ENCODE measurements around the gene SPOCK1.
A peak's percentile ranks its signal among the peaks of the same experiment; 100 is the strongest.
"Not testable (repeated sequence)": the region's sequence is repeated elsewhere in the genome, so short reads cannot be mapped to it uniquely, and the experiment has no call there.

The SPOCK1 gene

DNA sequence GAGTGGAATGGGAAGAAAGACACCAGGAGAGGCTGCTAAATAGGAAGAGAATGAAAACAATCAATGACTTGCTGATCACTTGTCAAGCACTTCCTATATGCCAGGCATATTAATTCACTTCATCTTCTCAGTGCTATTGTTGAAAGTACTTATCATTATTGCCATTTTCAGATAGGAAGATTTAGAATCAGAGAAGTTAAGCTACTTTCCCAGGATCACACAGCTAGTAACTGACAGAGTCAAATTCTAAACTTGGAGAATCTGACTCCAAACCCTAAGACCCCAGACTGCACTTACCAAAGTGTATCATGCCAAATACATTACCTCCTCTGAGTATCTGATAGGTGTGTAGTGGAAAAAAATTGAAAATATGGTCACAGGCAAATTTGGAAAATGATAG, 236.3 kb downstream of the SPOCK1 start:
- no peak for DNase-seq (ENCODE audit: low spot score)

DNA sequence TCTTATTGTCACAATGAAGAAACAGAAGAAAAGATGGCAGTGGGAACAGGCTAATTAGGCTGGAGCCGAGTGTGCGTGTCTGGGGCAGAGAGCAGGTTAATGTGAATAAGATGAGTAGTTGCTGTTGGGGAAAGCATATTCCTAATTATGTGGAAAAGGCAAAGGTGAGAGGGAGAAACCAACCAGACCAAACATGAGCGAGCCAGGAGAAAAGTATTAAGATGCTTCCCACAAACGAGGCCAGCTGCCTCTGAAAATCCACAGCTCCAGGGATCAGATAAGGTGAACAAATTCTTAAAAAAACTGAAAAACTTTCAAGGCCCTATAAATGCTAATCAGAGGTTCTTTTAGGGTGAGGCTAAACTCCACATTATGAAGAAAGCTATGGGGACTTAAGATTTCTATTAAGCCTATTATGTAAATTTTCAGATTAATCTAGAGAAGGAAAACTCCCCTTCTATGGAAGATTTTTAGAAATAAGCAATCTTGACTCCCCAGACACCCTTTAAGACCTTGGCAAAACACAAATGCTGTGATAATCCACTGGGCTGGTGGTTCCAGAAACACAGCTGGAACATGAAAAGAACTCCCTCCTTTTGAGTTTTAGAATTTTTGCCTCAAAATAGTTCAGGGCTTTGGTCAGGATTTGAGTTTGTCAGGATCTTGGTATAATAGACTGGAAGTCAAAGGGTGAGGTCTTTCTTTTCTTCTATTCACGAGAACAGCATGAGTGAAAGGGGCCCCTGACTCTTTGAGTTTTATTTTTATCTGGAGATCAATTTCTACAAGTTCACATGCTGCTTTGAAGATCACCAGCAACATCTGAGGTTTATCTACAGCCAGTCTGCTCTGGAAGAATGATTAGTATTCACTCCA, 238.1 kb downstream of the SPOCK1 start:
- DNase-seq (ENCODE audit: low spot score) = no peak

DNA sequence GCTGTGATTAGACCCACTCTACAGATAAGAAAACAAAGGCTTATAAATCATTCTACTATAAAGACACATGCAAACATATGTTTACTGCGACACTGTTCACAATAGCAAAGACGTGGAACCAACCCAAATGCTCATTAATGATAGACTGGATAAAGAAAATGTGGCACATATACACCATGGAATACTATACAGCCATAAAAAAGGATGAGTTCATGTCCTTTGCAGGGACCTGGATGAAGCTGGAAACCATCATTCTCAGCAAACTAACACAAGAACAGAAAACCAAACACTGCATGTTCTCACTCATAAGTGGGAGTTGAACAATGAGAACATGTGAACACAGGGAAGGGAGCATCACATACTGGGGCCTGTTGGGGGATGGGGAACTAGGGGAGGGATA, 240.0 kb downstream of the SPOCK1 start:
- not testable (repeated sequence) for DNase-seq (ENCODE audit: low spot score)

DNA sequence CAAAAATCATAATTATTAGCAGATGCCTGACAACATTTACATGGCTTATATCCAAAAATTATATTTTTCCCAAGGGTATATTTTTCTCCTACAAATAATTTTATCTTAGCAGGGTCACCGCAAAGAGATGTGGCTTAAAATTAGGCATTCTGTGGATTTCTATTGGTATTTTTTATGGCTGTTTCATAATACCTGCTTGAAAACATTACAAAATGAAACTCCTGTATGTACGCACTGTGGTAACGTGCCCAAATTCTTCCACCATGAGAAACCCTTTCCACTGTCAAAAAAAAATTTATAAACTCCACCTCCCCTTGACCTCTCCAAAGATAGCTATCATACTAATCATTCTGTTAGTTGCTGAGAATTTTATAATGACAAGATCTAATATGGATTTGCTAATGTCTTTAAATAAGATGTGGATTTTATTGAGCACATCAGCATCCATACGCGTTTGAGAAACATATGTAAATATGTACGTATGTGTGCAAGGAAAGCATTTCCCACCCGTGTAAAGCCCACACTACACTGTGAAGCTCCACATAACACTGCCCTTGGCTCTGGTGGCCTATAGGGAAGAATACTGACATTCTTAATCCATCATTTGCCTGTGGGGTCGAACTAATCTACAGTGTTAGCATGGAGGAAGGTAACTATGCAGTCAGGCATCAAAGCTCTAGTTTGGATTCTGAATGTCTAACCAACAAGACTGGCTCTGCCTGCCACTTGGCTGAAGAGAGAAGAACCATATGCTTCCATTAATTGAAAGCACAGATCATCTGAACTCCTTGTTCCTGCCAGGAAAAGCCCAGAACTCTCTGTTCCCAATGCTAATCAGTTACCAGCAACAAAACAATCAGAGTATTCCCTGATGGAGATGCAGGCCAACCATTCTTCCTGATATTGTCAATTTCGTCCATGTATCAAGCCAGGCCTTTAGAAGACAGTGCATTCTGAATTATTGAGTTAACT, 244.7 kb downstream of the SPOCK1 start:
- no peak for DNase-seq (ENCODE audit: low spot score)

DNA sequence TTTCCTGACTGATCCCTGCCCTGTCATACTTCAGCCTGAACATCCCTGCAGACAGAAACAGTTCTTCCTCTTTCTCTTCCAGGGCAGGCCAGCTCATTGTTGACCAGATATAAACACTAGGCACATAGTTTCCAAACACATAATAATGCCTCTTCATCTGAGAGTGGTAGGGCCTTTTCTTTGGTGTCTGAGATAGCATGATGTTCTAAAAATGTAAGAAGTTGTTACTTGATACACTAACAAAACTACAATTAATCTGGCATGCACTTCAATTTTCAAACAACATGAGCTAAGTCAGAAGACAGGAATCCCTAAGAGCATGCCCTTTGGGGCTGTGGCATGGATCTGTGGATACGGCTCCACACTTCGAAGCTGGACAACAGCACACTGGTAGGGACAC, 246.6 kb downstream of the SPOCK1 start:
- DNase-seq (ENCODE audit: low spot score) = no peak

DNA sequence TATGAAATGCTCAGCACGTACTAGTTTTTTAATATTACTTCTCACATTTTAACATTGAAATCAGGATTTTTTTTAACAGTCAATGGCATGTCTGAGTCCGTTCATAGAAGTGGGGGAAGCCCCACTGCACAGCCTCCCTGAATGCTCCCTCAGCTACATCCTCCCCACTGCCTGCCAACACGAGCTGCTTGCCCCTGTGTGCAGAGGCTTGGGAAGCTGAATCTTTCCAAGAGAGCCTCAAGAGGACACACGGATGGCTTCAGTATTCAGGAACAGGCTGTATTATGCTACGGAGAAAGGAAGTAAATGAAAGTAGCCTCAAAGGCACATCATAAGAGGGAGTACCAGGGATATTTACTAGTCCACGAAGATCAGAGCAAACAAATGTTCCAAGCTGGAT, 248.7 kb downstream of the SPOCK1 start:
- no peak for DNase-seq (ENCODE audit: low spot score)

DNA sequence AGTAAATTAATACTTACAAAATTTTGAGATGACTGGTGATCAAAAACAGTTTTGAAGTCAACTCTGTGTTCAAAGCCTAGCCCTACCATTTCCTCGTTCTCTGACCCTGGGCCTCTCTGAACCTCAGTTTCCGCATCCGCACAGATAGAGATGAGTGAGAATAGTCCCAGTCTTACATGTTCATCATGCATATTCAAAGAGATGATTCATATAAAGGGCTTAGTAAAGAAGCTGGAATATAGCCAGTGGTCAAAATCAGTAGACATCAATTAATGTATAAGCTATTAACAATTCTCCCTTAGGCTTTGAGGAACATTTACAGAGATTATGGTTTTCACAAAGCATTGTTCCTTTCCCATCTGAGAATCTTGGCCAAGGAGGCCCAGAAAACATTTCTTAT, 250.6 kb downstream of the SPOCK1 start:
- DNase-seq (ENCODE audit: low spot score) = no peak

DNA sequence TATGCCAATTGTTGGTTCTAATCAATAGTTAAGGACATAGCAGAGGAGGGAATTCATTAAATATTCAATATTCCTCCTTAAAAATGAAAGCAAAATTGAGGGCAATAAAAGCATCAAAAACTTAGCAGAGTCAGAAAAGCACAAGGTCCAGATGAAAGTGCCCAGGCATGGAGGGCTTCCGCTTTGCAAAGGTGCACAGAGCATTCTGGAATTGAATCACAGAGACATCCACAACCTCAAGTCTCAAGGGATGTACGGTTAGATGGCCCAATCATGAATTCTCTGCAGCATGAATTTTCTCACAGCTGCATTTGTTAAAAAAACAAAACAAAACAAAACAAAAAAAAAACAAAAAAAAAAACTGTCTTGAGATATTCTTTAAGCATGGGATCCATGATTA, 253.7 kb downstream of the SPOCK1 start:
- no peak for DNase-seq (ENCODE audit: low spot score)

DNA sequence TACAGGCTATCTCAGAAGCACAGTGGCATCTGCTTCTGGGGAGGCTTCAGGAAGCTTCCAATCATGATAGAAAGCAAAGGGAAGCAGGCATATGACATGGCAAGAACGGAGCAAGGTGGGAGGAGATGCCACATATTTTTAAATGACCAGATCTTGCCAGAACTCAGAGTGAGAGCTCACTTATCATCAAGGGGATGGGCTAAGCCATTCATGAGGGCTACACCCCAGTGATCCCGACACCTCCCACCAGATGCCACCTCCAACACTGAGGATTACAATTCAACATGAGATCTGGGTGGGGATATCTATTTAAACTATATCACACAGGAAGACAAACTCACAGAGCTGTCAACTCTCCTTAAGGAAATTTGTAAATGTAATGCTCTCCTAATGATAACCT, 258.8 kb downstream of the SPOCK1 start:
- no peak for DNase-seq (ENCODE audit: low spot score)

DNA sequence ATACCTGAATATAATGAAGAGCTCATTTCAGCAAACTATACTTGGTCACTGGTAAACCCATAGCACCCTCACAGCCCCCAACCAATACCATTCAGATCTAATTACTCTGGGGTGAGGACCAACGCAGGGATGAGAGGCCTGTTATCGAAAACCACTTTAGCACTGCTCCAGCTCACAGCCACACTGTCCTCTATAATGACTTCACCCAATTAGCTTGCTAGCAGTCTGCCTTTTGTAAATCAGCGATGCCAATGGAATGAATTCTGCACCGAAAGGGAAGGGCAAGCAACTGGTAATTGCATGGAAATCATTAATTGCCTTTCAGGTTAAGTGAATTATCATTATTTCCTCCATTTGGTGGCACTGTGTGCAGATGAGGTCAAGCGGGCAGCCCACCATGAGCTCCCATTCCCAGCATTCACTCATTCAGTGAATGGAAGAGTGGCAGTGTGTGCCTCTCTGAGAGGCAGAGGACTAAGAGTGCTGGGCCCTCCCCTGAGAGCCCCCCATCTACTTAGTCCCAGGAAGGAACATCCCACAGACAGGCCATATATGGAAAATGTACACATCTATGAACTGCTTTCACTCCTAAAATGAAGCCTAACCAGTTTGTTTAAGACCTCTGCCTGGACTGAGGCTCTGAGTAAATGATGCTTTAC, 262.1 kb downstream of the SPOCK1 start:
- DNase-seq (ENCODE audit: low spot score) = no peak

DNA sequence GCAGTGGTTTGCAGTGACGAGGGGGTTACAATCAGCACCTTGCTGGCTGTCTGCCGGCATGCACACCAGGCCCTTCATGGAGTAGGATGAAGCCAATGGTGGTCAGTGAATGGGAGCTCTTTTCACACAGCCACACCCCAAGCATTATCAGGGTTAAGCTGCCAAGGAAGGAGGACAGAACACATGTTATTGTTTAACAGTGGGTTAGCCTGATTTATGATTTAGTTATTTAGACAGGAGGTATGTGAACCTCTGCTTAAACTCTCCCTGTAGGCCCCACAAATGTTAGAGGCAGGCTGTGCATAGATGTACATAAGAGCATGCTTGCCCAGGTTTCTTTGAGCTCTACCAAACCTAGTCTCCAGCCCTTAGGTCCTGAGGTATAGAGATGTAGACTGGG, 262.9 kb downstream of the SPOCK1 start:
- no peak for DNase-seq (ENCODE audit: low spot score)

DNA sequence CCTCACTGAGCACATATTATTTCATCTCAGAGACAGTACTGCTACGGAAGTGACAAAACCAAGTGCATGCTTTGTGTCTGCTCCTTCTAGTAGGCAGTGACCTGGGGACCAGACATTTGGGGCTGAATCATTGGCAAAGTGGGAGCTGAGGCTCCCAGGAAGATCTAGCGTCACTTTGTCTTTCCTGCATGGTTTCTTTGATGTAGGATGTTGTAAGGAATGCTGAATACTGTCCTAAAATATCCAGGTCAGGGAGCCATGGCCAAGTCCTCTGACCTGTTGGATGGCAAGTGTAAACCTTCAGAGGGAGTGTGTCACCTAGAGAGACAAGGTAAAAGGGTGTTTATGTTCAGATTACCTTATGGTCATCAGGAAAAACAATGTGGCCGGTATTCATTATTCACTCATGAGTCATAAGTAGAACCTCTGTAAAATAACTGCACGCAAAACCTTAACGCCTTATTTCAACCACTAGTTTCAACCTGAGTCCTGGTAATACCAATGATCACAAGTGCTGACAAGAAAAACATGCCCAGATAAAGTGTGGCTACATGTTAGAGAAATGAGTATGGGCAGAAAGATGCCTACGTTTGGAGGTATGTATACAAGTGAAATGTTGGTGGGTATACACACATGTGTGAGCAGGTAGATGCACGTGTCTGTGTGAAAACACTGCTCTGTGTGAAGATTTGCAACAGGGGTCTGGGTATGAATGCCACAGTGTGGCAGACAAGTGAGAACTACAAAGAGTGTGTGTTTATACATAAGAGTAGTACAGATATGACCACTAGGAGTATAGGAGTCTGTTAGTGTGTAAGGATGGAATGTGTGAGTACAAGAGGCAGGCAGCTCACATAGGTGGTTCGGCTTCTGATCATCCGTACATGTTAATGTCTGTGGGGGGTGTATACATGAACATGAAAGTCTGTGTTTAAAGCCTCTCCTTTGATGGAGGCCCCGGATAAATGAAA, 263.9 kb downstream of the SPOCK1 start:
- no peak for DNase-seq (ENCODE audit: low spot score)

DNA sequence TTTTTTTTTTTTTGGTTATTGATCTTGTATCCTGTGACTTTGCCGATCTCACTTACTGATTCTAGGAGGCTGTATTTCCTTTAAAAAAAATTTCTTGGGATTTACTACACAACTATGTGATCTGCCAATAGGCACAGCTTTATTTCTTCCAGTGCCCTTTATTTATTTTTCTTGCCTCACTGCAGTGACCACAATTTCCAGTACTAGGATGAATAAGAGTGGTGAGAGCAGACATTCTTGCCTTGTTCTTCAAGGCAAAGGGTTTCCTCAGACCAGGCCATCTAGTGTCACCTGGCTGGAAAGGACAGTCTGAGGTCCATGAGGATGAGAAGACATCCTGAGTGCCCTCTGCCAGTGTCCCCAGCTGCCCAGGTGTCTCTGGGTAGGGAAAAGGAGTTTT, 265.4 kb downstream of the SPOCK1 start:
- no peak for DNase-seq (ENCODE audit: low spot score)

DNA sequence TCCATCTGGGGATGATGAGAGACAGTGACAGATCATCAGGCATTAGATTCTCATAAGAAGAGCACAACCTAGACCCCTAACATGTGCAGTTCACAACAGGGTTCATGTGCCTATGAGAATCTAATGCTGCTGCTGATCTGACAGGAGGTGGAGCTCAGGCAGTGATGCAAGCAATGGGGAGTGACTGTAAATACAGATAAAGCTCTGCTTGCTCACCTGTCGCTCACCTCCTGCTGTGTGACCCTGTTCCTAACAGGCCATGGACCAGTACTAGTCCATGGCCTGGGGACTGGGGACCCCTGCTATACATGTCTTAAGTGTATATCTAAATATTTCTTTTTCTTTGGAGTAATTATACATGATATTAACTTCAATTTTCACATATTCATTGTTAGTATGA, 265.8 kb downstream of the SPOCK1 start:
- DNase-seq (ENCODE audit: low spot score) = not testable (repeated sequence)

DNA sequence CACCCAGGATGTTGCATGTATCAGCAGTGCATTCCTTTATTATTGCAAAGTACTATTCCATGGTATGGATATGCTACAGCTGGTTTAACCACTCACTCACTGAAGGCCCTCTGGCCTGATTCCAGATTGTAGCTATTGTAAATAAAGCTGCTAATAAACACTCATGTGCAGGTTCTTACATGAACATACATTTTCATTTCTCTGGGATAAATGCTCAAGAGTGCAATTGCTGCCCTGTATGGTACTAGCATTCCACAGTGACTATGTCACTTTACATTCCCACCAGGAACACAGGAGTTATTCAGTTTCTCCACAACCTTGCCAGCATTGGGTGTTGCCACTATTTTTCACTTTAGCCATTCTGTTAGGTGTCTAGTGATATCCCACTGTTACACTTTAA, 267.6 kb downstream of the SPOCK1 start:
- no peak for DNase-seq (ENCODE audit: low spot score)

DNA sequence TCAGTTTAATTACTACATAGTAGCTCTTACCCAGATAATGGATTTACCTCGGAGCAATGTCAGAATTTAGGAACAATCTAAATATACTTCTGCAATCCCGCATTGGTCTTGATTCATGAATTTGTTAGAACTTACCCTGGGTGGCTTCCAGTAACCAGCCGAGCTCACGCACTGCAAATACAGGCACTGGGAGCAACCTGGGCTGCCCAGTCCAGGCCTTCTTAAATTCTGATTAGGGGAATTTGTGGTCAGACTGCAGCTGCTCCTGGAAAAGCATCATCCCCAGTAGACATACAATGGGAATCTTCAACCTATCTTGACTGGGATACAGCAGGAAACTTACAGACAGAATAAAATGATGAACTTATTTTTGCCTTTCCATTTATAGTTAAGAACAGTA, 270.3 kb downstream of the SPOCK1 start:
- no peak for DNase-seq (ENCODE audit: low spot score)

DNA sequence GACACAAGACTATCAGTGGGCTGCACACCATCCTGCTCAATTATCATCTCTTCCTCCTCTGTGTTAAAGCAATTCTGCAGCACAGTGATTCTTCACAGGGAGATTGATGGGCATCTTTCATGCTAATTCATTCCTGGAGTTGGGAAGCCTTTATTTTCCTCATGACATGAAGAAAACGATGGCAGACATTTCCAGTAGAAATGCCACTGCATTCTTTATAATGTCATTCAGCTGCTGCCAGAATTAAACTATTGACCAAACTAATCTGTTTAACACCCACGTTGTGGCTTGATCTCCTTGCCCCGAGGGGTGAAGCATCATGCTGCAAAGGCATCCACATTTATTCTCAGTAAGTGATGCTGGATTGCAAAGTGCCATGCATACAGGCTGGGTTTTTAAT, 273.0 kb downstream of the SPOCK1 start:
- no peak for DNase-seq (ENCODE audit: low spot score)

DNA sequence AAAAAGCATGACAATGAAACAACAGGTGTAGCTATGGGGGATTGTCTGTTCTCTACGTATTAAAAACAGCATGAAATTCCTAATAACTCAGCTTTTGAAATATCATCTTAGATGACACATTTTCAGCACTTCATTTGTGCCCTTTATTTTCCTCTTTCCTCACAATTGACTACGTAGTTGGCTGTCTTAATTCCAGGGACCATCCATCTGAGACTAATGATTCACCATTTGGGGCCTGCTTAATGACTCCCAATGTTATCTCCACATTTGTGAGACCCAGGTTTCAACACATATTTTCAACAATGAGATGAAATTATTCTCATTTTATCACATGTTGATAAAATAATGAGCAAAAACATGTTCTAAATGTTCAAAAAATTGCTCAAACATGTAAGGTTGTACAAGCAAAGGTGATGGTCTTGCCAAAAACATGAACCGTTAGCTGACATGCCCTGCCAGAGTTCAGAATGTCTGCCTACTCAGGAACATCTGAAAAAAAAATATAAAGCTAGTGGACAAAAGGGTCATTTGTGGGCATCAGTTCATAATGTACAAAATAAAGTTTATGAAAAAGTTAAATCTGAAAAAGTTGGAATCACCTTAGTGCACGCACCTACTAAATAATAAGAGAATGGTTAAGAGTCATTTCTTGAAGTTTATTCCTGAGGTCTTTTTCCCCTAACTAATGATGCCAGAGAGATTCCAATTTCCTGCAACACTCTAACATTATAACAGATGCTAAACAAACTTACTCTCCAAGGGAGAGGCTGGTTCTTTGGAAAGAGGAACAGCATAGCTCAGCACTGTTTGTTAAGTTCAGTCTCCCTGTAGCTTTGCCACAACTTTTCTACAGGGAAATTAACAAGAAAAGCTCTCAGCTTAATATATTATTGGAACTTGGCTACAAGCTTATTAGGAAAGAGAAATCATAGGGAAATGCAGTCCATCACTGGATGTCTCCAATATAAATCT, 275.5 kb downstream of the SPOCK1 start:
- DNase-seq (ENCODE audit: low spot score) = no peak

DNA sequence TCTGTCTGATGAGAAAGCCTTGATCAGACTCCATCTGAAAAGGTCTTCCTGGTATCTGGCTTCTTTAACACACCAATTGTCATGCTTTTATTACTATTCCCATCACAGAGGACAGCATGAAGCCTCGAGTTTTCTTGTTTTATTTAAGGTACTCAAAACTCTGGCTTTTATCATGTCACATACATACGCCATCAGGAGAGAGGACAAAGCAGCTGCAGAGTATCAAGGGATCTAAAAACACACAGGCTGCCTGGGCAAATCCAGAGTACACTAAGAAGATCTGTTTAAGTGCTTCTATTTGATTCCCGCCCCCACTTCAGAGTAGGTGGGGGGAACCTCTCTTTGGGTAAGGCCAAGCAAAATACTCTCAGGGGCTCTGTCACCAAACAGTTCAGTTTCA, 277.2 kb downstream of the SPOCK1 start:
- DNase-seq (ENCODE audit: low spot score) = no peak

DNA sequence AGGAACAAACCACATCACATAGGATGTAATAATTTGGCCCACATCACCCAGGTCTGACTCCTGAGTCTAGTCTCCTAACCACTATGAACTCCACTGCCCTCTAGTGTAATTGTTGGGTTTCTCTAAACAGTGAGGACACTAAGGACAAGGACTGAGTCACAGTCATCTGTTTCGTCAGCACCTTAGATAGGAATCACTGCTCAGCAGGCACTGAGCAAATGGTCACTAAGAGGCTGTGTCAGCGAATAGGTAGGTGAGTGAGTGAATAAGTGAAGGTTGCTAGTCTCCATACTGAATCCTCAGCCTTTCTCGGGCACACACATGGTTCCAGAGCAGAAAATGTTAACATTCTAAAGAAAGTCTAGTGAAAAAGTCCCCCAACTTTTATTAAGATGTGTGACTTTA, 278.6 kb downstream of the SPOCK1 start:
- DNase-seq (ENCODE audit: low spot score) = peak; percentile 22
